ENCODE measurements around the gene SMAD2. TPM values are rescaled to one million over a fixed set of nuclear protein-coding genes. Genes with fewer than 3 reads are reported as not detected.
A peak's percentile ranks its signal among the peaks of the same experiment; 100 is the strongest.

Gene SMAD2
- total RNA-seq, 1 donor from 2014 or later: 111 TPM

GRCh38 chr18:47975105-47975504 is 44.6 kb upstream of the SMAD2 start:
- no peak overlapping the region for H3K27ac Mint-ChIP-seq
- no peak for TF ChIP-seq CTCF (conservative IDR thresholded peaks at IDR 0.05)
- no peaks in the 10 kb centered on the region for H3K27me3 Mint-ChIP-seq
- no peaks in the 10 kb centered on the region for H3K9me3 Mint-ChIP-seq
- H3K4me1 Mint-ChIP-seq (ENCODE audit: unreplicated experiment): peaks cover 13% of the 10 kb centered on the region
- DNase-seq (ENCODE audit: extremely low spot score, unreplicated experiment): no peak
- no peak overlapping the region for H3K4me3 Mint-ChIP-seq
- no peaks in the 10 kb centered on the region for H3K36me3 Mint-ChIP-seq

GRCh38 chr18:47970664-47971531 is 40.4 kb upstream of the SMAD2 start:
- Mint-ChIP-seq H3K36me3 (no peaks in the 10 kb centered on the region), H3K27me3 (no peaks in the 10 kb centered on the region), H3K4me1 (ENCODE audit: unreplicated experiment) (peaks cover 16% of the 10 kb centered on the region), H3K4me3 (no peak overlapping the region), H3K27ac (no peak overlapping the region), H3K9me3 (peaks cover 10% of the 10 kb centered on the region)
- TF ChIP-seq CTCF (conservative IDR thresholded peaks at IDR 0.05): no peak
- DNase-seq (ENCODE audit: extremely low spot score, unreplicated experiment): no peak

GRCh38 chr18:47969816-47970215 is 39.4 kb upstream of the SMAD2 start:
- Mint-ChIP-seq H3K27ac (no peak overlapping the region), H3K4me3 (no peak overlapping the region), H3K27me3 (no peaks in the 10 kb centered on the region), H3K9me3 (peaks cover 11% of the 10 kb centered on the region), H3K36me3 (no peaks in the 10 kb centered on the region), H3K4me1 (ENCODE audit: unreplicated experiment) (peaks cover 13% of the 10 kb centered on the region)
- DNase-seq (ENCODE audit: extremely low spot score, unreplicated experiment): no peak
- TF ChIP-seq CTCF (conservative IDR thresholded peaks at IDR 0.05): no peak

- Mint-ChIP-seq H3K27me3 (no peaks in the 10 kb centered on the region), H3K4me3 (no peak overlapping the region), H3K36me3 (no peaks in the 10 kb centered on the region), H3K9me3 (peaks cover 13% of the 10 kb centered on the region), H3K4me1 (ENCODE audit: unreplicated experiment) (peaks cover 13% of the 10 kb centered on the region), H3K27ac (peak overlapping the region; percentile 58)
- TF ChIP-seq CTCF (conservative IDR thresholded peaks at IDR 0.05): no peak
- DNase-seq (ENCODE audit: extremely low spot score, unreplicated experiment): no peak
These were observed 38.3 kb upstream of the SMAD2 start for GRCh38 chr18:47968721-47969120.

- Mint-ChIP-seq H3K9me3 (peaks cover 13% of the 10 kb centered on the region), H3K4me3 (no peak overlapping the region), H3K27ac (peak overlapping the region; percentile 58), H3K27me3 (no peaks in the 10 kb centered on the region), H3K36me3 (no peaks in the 10 kb centered on the region), H3K4me1 (ENCODE audit: unreplicated experiment) (peaks cover 13% of the 10 kb centered on the region)
- no peak for TF ChIP-seq CTCF (conservative IDR thresholded peaks at IDR 0.05)
- no peak for DNase-seq (ENCODE audit: extremely low spot score, unreplicated experiment)
These were observed 37.7 kb upstream of the SMAD2 start for GRCh38 chr18:47968006-47968676.
